ENCODE results near the gene ABCB6. TPM values are rescaled to one million over a fixed set of nuclear protein-coding genes. Genes with fewer than 3 reads are reported as not detected.
A peak's percentile ranks its signal among the peaks of the same experiment; 100 is the strongest.

The ABCB6 gene
- total RNA-seq, 4 donors from 2014 or later = 22.1 to 45.3 (median 31.6) TPM

GRCh38 chr2:219252900-219253752 is 34.4 kb upstream of the ABCB6 start, which contains the start of gene TUBA4B:
TSS of gene TUBA4B (plus strand) at chr2:219253243. CDS start at chr2:219253408, 165 bp downstream.
- intact Hi-C loops (cut with DNase I) = no loop called here
- no peak for DNase-seq
- Histone ChIP-seq H3K36me3 (peaks cover 6 to 27% (median 8%) of the 10 kb centered on the region in 3 donors), H3K4me3 (peak within 1 kb of the TSS; percentile 65 to 83 (median 74)), H3K27me3 (peaks cover 0 to 2% (median 0%) of the 10 kb centered on the region in 4 donors), H3K9me3 (no peaks in the 10 kb centered on the region), H3K4me1 (peaks cover 50 to 78% (median 58%) of the 10 kb centered on the region in 3 donors), H3K27ac (peak within 1 kb of the TSS; percentile 93 to 96 (median 95))
- WGBS, 2 donors = 1 to 8% methylated on average over 4 to 28 of the region's 49 CpGs
- no peak for TF ChIP-seq POLR2A (IDR thresholded peaks at IDR 0.05)
- no peak for TF ChIP-seq CTCF (IDR thresholded peaks at IDR 0.05)

GRCh38 chr2:219252570-219252899 is 33.8 kb upstream of the ABCB6 start:
- TF ChIP-seq POLR2A (IDR thresholded peaks at IDR 0.05) = no peak
- TF ChIP-seq CTCF (IDR thresholded peaks at IDR 0.05) = no peak
- Histone ChIP-seq H3K27me3 (no peaks in the 10 kb centered on the region), H3K27ac (peak overlapping the region; percentile 93 to 96 (median 95)), H3K36me3 (peaks cover 8 to 33% (median 11%) of the 10 kb centered on the region in 3 donors), H3K4me3 (peak overlapping the region; percentile 65 to 83 (median 74)), H3K9me3 (no peaks in the 10 kb centered on the region), H3K4me1 (peaks cover 51 to 84% (median 59%) of the 10 kb centered on the region in 3 donors)
- intact Hi-C loops (cut with DNase I) = no loop called here
- WGBS, 2 donors = 21 to 27% methylated on average over 2 of the region's 9 CpGs
- no peak for DNase-seq

- Histone ChIP-seq H3K27ac (peak overlapping the region; percentile 93 to 96 (median 95)), H3K4me1 (peaks cover 51 to 88% (median 63%) of the 10 kb centered on the region in 3 donors), H3K4me3 (peak overlapping the region; percentile 65 to 83 (median 74)), H3K36me3 (peaks cover 8 to 37% (median 11%) of the 10 kb centered on the region in 3 donors), H3K27me3 (no peaks in the 10 kb centered on the region), H3K9me3 (no peaks in the 10 kb centered on the region)
- 49 to 50% methylated on average over 3 to 5 of the region's 5 CpGs for WGBS, 2 donors
- TF ChIP-seq CTCF (IDR thresholded peaks at IDR 0.05) = no peak
- peak in 1 of 4 donors; percentile 23 for TF ChIP-seq POLR2A (IDR thresholded peaks at IDR 0.05)
- DNase-seq = no peak
- intact Hi-C loops (cut with DNase I) = no loop called here
Measured at GRCh38 chr2:219252084-219252483, 33.3 kb upstream of the ABCB6 start.

GRCh38 chr2:219251656-219252055 is 32.9 kb upstream of the ABCB6 start:
- DNase-seq = no peak
- Histone ChIP-seq H3K27ac (peak overlapping the region; percentile 93 to 96 (median 95)), H3K9me3 (no peaks in the 10 kb centered on the region), H3K36me3 (peaks cover 8 to 42% (median 11%) of the 10 kb centered on the region in 3 donors), H3K27me3 (no peaks in the 10 kb centered on the region), H3K4me3 (peak overlapping the region in 3 of 4 donors; percentile 69 to 83 (median 78)), H3K4me1 (peaks cover 51 to 93% (median 68%) of the 10 kb centered on the region in 3 donors)
- TF ChIP-seq CTCF (IDR thresholded peaks at IDR 0.05) = no peak
- no peak for TF ChIP-seq POLR2A (IDR thresholded peaks at IDR 0.05)
- intact Hi-C loops (cut with DNase I) = no loop called here
- WGBS, 2 donors = 75% methylated on average over 4 to 6 of the region's 6 CpGs
